Suprapubic skin (tissue), 4 donors: ENCODE data around the gene PRR23E. TPM values are rescaled to one million over a fixed set of nuclear protein-coding genes. Genes with fewer than 3 reads are reported as not detected.

Experiments
- DNase-seq, 2 donors: peaks; one replicate each; pipeline ENCODE4 v3.0.0-alpha.2; 2019; ENCODE audit warnings: low spot score in 2 of 2
- H3K27ac ChIP-seq: fragments of 200-600 bp; sonication (generic); one replicate; pipeline ENCODE4 v1.5.1; 2019
- H3K27me3 ChIP-seq: fragments of 200-600 bp; sonication (generic); one replicate; pipeline ENCODE4 v1.5.1; 2019
- H3K36me3 ChIP-seq: fragments of 200-600 bp; sonication (generic); one replicate; pipeline ENCODE4 v1.5.1; 2019
- H3K4me1 ChIP-seq: fragments of 200-600 bp; sonication (generic); one replicate; pipeline ENCODE4 v1.5.1; 2019
- H3K4me3 ChIP-seq: fragments of 200-600 bp; sonication (generic); one replicate; pipeline ENCODE4 v1.5.1; 2019; ENCODE audit warnings: mild to moderate bottlenecking
- H3K9me3 ChIP-seq: fragments of 200-600 bp; sonication (generic); one replicate; pipeline ENCODE4 v1.5.1; 2019
- EP300 ChIP-seq: sonication (generic); formaldehyde crosslinking; IDR thresholded peaks from one replicate; pipeline ENCODE4 v1.6.1; 2017; ENCODE audit warnings: antibody characterized with exemption
- POLR2A ChIP-seq, 2 donors: fragments of 450-650 bp; IDR thresholded peaks; one replicate each; pipeline ENCODE4 v1.6.1; 2017; ENCODE audit warnings: antibody characterized with exemption in 2 of 2, mild to moderate bottlenecking in 2 of 2, moderate library complexity in 2 of 2
- POLR2AphosphoS5 ChIP-seq, 3 donors: sonication (generic); formaldehyde crosslinking; IDR thresholded peaks; one replicate each; pipeline ENCODE4 v1.6.1; 2017; ENCODE audit warnings: antibody characterized with exemption in 3 of 3
- WGBS: methylation state at CpG from one replicate; pipeline ENCODE4 v1.1.5; 2018; 5-methylcytosine and 5-hydroxymethylcytosine counted together
- total RNA-seq, 4 donors: library from RNA; depleted of rRNA; stranded (reverse); fragments of >200 nt; gene quantifications; one replicate each; pipeline ENCODE4 v1.1.0, GENCODE V29; 2016
- TF ChIP-seq, protein P1 (sequence below), 2 donors: fragments of 200-600 bp in 1 of 2; fragments of 450-650 bp in 1 of 2; sonication (generic) in 1 of 2; IDR thresholded peaks; one replicate each; pipeline ENCODE4 v1.5.1; 2016 to 2019; ENCODE audit warnings: antibody characterized with exemption in 2 of 2, mild to moderate bottlenecking in 1 of 2, moderate library complexity in 1 of 2

The PRR23E gene
- total RNA-seq, 4 donors from 2014 or later, result not detected

- Histone ChIP-seq H3K4me1 (no peaks in the 10 kb centered on the region), H3K27ac (no peak overlapping the region), H3K27me3 (peaks cover 7% of the 10 kb centered on the region), H3K36me3 (no peaks in the 10 kb centered on the region), H3K4me3 (no peak overlapping the region), H3K9me3 (no peaks in the 10 kb centered on the region)
- 60% methylated on average over 1 of the region's 3 CpGs for WGBS
- no peak for DNase-seq
- no peak for TF ChIP-seq POLR2AphosphoS5 (IDR thresholded peaks at IDR 0.05)
These were observed 42.8 kb downstream of the PRR23E start for GRCh38 chr3:127235706-127236105.

- DNase-seq, result no peak
- 41% methylated on average over 3 of the region's 3 CpGs for WGBS
- H3K27ac ChIP-seq, result no peak overlapping the region
- no peak overlapping the region for H3K4me3 ChIP-seq
- H3K9me3 ChIP-seq, result peaks cover 4% of the 10 kb centered on the region
- no peaks in the 10 kb centered on the region for H3K36me3 ChIP-seq
- TF ChIP-seq, protein P1, sequence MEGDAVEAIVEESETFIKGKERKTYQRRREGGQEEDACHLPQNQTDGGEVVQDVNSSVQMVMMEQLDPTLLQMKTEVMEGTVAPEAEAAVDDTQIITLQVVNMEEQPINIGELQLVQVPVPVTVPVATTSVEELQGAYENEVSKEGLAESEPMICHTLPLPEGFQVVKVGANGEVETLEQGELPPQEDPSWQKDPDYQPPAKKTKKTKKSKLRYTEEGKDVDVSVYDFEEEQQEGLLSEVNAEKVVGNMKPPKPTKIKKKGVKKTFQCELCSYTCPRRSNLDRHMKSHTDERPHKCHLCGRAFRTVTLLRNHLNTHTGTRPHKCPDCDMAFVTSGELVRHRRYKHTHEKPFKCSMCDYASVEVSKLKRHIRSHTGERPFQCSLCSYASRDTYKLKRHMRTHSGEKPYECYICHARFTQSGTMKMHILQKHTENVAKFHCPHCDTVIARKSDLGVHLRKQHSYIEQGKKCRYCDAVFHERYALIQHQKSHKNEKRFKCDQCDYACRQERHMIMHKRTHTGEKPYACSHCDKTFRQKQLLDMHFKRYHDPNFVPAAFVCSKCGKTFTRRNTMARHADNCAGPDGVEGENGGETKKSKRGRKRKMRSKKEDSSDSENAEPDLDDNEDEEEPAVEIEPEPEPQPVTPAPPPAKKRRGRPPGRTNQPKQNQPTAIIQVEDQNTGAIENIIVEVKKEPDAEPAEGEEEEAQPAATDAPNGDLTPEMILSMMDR (IDR thresholded peaks at IDR 0.05), result no peak
- TF ChIP-seq EP300 (no peak), POLR2A (IDR thresholded peaks at IDR 0.05) (no peak), POLR2AphosphoS5 (IDR thresholded peaks at IDR 0.05) (no peak)
- no peaks in the 10 kb centered on the region for H3K27me3 ChIP-seq
- H3K4me1 ChIP-seq, result no peaks in the 10 kb centered on the region
These were observed 44.9 kb downstream of the PRR23E start for GRCh38 chr3:127237835-127238234.

- H3K4me1 ChIP-seq, result no peaks in the 10 kb centered on the region
- WGBS, result 83% methylated on average over 2 of the region's 2 CpGs
- TF ChIP-seq, protein P1 (IDR thresholded peaks at IDR 0.05), result no peak
- TF ChIP-seq EP300, result no peak
- TF ChIP-seq POLR2A (IDR thresholded peaks at IDR 0.05), result no peak
- no peaks in the 10 kb centered on the region for H3K27me3 ChIP-seq
- H3K27ac ChIP-seq, result no peak overlapping the region
- H3K4me3 ChIP-seq, result no peak overlapping the region
- no peaks in the 10 kb centered on the region for H3K36me3 ChIP-seq
- peaks cover 6% of the 10 kb centered on the region for H3K9me3 ChIP-seq
- DNase-seq, result no peak
These were observed 45.7 kb downstream of the PRR23E start for GRCh38 chr3:127238602-127239001.

DNA sequence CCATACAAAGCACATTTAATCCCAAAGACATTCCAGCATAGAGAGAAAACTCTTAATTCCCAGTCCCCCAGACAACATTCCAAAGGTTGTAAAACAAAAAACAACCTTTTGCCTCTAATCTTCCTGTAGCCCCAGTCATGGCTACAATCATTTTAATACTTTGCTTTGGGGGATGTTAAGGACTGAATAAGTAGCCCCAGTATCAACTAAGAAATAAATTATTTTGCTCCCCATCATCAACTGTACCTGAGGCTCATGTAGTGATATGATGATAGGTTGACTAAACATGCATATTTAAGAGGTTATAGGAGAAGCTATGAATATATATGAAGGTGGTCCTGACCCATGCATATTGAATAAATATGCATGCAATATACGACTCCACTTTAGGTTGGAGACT is 54.4 kb downstream of the PRR23E start:
- no peak for DNase-seq
- H3K9me3 ChIP-seq, result peaks cover 30% of the 10 kb centered on the region
- TF ChIP-seq EP300 (no peak), POLR2AphosphoS5 (IDR thresholded peaks at IDR 0.05) (no peak), POLR2A (IDR thresholded peaks at IDR 0.05) (no peak)
- TF ChIP-seq, protein P1 (IDR thresholded peaks at IDR 0.05), result no peak
- H3K4me3 ChIP-seq, result no peak overlapping the region
- 94% methylated on average over 1 of the region's 1 CpG for WGBS
- H3K27ac ChIP-seq, result no peak overlapping the region
- no peaks in the 10 kb centered on the region for H3K36me3 ChIP-seq
- no peaks in the 10 kb centered on the region for H3K4me1 ChIP-seq
- H3K27me3 ChIP-seq, result peaks cover 3% of the 10 kb centered on the region

Other genes with a start within 250 kb of the PRR23E start
- gene PLXNA1, start 210.0 kb upstream of the PRR23E start, total RNA-seq, result 10 to 100 TPM; 48.4 to 77.9 (median 59.4) TPM
- gene PRR20G, start 94.9 kb downstream of the PRR23E start, total RNA-seq, result not detected